Neuronal stem cell (in vitro differentiated cells): ENCODE results near the gene PSTPIP1.

Experiments used
- DNase-seq: peaks from one replicate; pipeline ENCODE4 v3.0.0-alpha.2; 2013; ENCODE audit warnings: low spot score
- H2AFZ ChIP-seq: one replicate; pipeline ENCODE4 v1.6.1; 2013; ENCODE audit warnings: mild to moderate bottlenecking, low read length, inconsistent platforms
- H2AK5ac ChIP-seq: 2 replicates; pipeline ENCODE4 v1.6.1; 2013; ENCODE audit warnings: low read depth, mild to moderate bottlenecking, inconsistent platforms, low read length, moderate library complexity, mixed read lengths
- H2BK120ac ChIP-seq: 2 replicates; pipeline ENCODE4 v1.6.1; 2013; ENCODE audit warnings: low read depth, mild to moderate bottlenecking, inconsistent platforms, low read length, moderate library complexity, mixed read lengths
- H2BK12ac ChIP-seq: one replicate; pipeline ENCODE4 v1.6.1; 2013; ENCODE audit warnings: low read length, inconsistent platforms
- H2BK15ac ChIP-seq: 2 replicates; pipeline ENCODE4 v1.6.1; 2013; ENCODE audit warnings: mild to moderate bottlenecking, low read length, inconsistent platforms, mixed read lengths
- H2BK5ac ChIP-seq: one replicate; pipeline ENCODE4 v1.6.1; 2013; ENCODE audit warnings: inconsistent platforms, mild to moderate bottlenecking, low read length, moderate library complexity
- H3K14ac ChIP-seq: one replicate; pipeline ENCODE4 v1.6.1; 2013; ENCODE audit warnings: low read length, inconsistent platforms
- H3K18ac ChIP-seq: 2 replicates; pipeline ENCODE4 v1.6.1; 2013; ENCODE audit warnings: low read length, inconsistent platforms
- H3K23ac ChIP-seq: 2 replicates; pipeline ENCODE4 v1.6.1; 2013; ENCODE audit warnings: low read depth, mild to moderate bottlenecking, mixed read lengths, low read length, inconsistent platforms; ENCODE audit not compliant: poor library complexity
- H3K27ac ChIP-seq: replicated peaks from 3 replicates; pipeline ENCODE4 v1.5.1; 2013; ENCODE audit warnings: low read length, inconsistent platforms
- H3K27me3 ChIP-seq, 3 experiments: 2 replicates each; pipeline ENCODE4 v1.6.1; 2013; ENCODE audit warnings: low read length in 3 of 3, mild to moderate bottlenecking in 2 of 3, inconsistent platforms in 1 of 3, low read depth in 1 of 3, mixed read lengths in 1 of 3, moderate library complexity in 1 of 3; ENCODE audit not compliant: control insufficient read depth in 3 of 3, insufficient read depth in 3 of 3
- H3K36me3 ChIP-seq, 2 donors: replicated peaks in 1 of 2; 2 replicates each; pipeline ENCODE4 v1.6.1; 2013; ENCODE audit warnings: low read length in 2 of 2; ENCODE audit not compliant: control insufficient read depth in 2 of 2, insufficient read depth in 2 of 2
- H3K4ac ChIP-seq: 2 replicates; pipeline ENCODE4 v1.6.1; 2013; ENCODE audit warnings: inconsistent platforms, mild to moderate bottlenecking, low read length, moderate library complexity
- H3K4me1 ChIP-seq, 2 donors: 1 replicate in 1 of 2; 2 replicates in 1 of 2; pipeline ENCODE4 v1.6.1; 2013; ENCODE audit warnings: low read length in 2 of 2, low read depth in 1 of 2; ENCODE audit not compliant: control insufficient read depth in 2 of 2, insufficient read depth in 1 of 2
- H3K4me2 ChIP-seq: one replicate; pipeline ENCODE4 v1.6.1; 2013; ENCODE audit warnings: mild to moderate bottlenecking, low read length, inconsistent platforms; ENCODE audit not compliant: insufficient read depth, poor library complexity, severe bottlenecking
- H3K4me3 ChIP-seq, 2 donors: 2 replicates each; pipeline ENCODE4 v1.5.1; 2013; ENCODE audit warnings: low read length in 2 of 2, mild to moderate bottlenecking in 2 of 2, inconsistent platforms in 1 of 2, moderate library complexity in 1 of 2
- H3K79me1 ChIP-seq: one replicate; pipeline ENCODE4 v1.6.1; 2013; ENCODE audit warnings: low read depth, mild to moderate bottlenecking, inconsistent platforms, low read length, moderate library complexity
- H3K9ac ChIP-seq: one replicate; pipeline ENCODE4 v1.6.1; 2013; ENCODE audit warnings: mild to moderate bottlenecking, low read depth, low read length, inconsistent platforms; ENCODE audit not compliant: poor library complexity
- H3K9me3 ChIP-seq, 2 donors: replicated peaks in 1 of 2; 2 replicates each; pipeline versions ENCODE3 to v1.6.1; 2013; ENCODE audit warnings: low read length in 2 of 2, mild to moderate bottlenecking in 2 of 2, inconsistent platforms in 1 of 2, low read depth in 1 of 2, mixed read lengths in 1 of 2, moderate library complexity in 1 of 2; ENCODE audit not compliant: control insufficient read depth in 2 of 2, insufficient read depth in 1 of 2
- H4K8ac ChIP-seq: one replicate; pipeline ENCODE4 v1.6.1; 2013; ENCODE audit warnings: low read depth, mild to moderate bottlenecking, inconsistent platforms, low read length, moderate library complexity
- H4K91ac ChIP-seq: one replicate; pipeline ENCODE4 v1.6.1; 2013; ENCODE audit warnings: low read length, low read depth, mild to moderate bottlenecking, inconsistent platforms; ENCODE audit not compliant: poor library complexity
- WGBS, 2 donors: extraction: QIAGEN DNeasy Blood & Tissue Kit; methylation state at CpG; one replicate each; pipeline ENCODE4 v1.1.7; 2013; ENCODE audit warnings: missing lambda C conversion rate in 2 of 2, mixed read lengths in 1 of 2; ENCODE audit not compliant: insufficient read length in 2 of 2, insufficient replicate concordance in 1 of 2; ENCODE audit errors: extremely low coverage in 2 of 2; 5-methylcytosine and 5-hydroxymethylcytosine counted together

Gene PSTPIP1

DNA sequence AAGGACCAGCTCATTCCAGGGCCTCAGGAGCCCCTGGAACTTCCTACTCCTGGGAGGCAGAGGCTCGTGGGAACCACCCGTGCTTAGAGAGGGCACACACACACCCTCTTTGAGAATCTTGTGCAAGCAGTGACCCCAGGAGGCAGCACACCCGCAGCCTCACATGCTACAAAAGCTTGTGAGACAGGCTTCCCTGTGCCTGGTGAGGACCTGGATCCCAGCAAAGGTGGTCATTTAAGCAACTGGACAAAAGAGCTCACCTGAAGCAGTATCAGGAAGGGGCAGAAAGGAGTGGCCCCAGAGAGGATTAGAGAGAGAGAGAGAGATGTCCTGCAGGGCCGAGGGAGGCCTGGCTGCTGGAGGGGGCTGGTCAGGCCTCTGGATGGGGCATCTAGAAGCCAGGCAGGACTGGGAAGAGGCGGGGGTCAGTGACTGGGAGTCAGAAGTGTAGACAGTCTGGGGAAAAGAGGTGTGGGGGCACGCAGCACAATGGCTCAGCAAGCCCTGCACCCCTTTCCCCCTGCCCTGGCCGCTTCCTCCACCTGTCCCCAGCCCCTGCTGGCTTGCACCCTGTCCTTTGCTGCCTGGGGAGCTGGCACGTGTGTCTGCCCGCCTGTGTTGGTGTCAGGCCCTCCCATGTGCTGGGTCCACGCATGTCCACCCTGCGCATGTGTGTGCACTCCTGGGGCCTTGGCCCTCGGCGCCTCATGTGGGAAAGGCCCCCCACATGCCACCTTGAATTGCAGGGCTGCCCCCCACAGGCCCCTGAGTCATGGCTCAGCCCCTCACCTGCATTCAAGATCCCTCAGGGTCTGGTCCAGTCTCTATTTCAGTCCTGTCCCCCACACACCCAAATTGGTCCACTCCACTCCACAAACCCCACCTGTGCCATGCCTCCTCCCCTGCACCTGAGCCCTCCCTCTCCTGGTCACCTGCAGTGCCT is 39.1 kb downstream of the PSTPIP1 start:
- peak overlapping the region; percentile 41 for H2AK5ac ChIP-seq
- H3K27ac ChIP-seq, result no peak overlapping the region
- no peak for DNase-seq

DNA sequence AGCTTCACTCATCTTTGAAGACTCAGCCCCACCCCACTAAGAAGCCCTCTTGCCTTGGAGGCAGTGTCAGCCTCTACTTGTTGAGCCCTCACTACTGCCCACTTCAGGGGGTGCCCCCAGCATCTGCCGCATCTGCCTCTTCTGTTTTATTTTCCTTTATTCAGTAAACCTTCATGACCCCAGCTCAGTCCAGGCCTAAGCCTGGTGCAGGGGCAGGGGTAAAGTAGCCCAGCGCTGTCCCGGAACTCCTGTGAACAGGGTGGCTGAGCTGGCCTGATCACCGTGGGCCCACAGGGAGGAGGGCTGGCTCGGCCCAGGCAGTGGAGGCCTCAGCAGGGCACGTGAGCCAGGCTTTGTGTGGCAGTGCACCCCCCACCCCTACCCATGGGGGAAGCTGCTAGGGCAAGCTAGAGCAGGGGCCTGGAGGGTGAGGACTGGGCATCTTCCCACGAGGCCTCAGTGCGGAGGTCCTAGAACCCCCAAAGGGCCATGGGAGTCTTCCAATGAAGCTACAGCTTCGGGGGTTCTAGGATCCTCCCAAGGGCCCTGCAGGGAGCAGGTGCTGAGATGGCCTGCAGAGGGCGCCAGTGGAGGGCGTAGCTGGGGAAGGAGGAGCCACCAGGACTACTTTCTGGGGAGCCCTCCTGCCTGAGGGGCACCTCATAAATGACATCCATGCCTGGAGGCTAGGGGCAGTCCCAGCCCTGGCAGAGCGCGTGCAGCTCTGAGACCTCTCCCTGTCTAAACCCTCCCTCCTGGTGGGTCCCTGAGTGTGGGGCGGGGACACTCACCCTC is 40.0 kb downstream of the PSTPIP1 start:
- no peak overlapping the region for H2BK15ac ChIP-seq
- H3K23ac ChIP-seq, result no peak overlapping the region
- peak overlapping the region; percentile 89 for H3K18ac ChIP-seq
- H3K14ac ChIP-seq, result peak overlapping the region; percentile 67
- no peak overlapping the region for H3K4me3 ChIP-seq
- H3K79me1 ChIP-seq, result peaks cover 9% of the 10 kb centered on the region
- H3K4me2 ChIP-seq, result no peak overlapping the region
- no peak for DNase-seq
- no peak overlapping the region for H2AFZ ChIP-seq
- H3K27me3 ChIP-seq, result no peaks in the 10 kb centered on the region
- H3K4me1 ChIP-seq, result peaks cover 20 to 28% of the 10 kb centered on the region in 2 donors
- H4K91ac ChIP-seq, result peak overlapping the region; percentile 65
- H2BK120ac ChIP-seq, result peak overlapping the region; percentile 4
- H3K27ac ChIP-seq, result no peak overlapping the region
- no peak overlapping the region for H2BK12ac ChIP-seq
- H3K36me3 ChIP-seq, result peaks cover 12 to 26% of the 10 kb centered on the region in 2 donors
- no peak overlapping the region for H4K8ac ChIP-seq
- peak overlapping the region; percentile 80 for H3K9ac ChIP-seq
- H3K9me3 ChIP-seq, result no peaks in the 10 kb centered on the region
- H3K4ac ChIP-seq, result peak overlapping the region; percentile 26
- no CpG with 5 or more reads among the region's 14 CpGs for WGBS, 2 donors
- H2BK5ac ChIP-seq, result no peak overlapping the region
- H2AK5ac ChIP-seq, result peak overlapping the region; percentile 33

More for the DNA sequence above, 39.1 kb downstream of the PSTPIP1 start:
- Histone ChIP-seq H3K9ac (peak overlapping the region; percentile 64), H4K8ac (no peak overlapping the region), H3K4me1 (peaks cover 21 to 28% of the 10 kb centered on the region in 2 donors), H2AFZ (no peak overlapping the region), H3K9me3 (no peaks in the 10 kb centered on the region), H3K18ac (peak overlapping the region; percentile 27), H3K27me3 (no peaks in the 10 kb centered on the region), H2BK120ac (no peak overlapping the region), H3K4ac (peak overlapping the region; percentile 26), H2BK5ac (no peak overlapping the region), H3K4me2 (no peak overlapping the region), H2BK15ac (no peak overlapping the region), H3K14ac (peak overlapping the region; percentile 26), H3K79me1 (peaks cover 9% of the 10 kb centered on the region), H3K36me3 (peaks cover 12 to 26% of the 10 kb centered on the region in 2 donors), H3K23ac (peak overlapping the region; percentile 5), H2BK12ac (peak overlapping the region; percentile 24), H4K91ac (peak overlapping the region; percentile 65), H3K4me3 (no peak overlapping the region)
- no CpG with 5 or more reads among the region's 13 CpGs for WGBS, 2 donors

GRCh38 chr15:77035584-77035983 is 40.7 kb downstream of the PSTPIP1 start:
- Histone ChIP-seq H3K9ac (no peak overlapping the region), H2BK120ac (no peak overlapping the region), H3K14ac (peak overlapping the region; percentile 6), H3K4me2 (no peak overlapping the region), H3K4me1 (peaks cover 13 to 21% of the 10 kb centered on the region in 2 donors), H2BK12ac (no peak overlapping the region), H3K9me3 (no peaks in the 10 kb centered on the region), H3K36me3 (peaks cover 12 to 26% of the 10 kb centered on the region in 2 donors), H3K23ac (peak overlapping the region; percentile 75), H3K4me3 (no peak overlapping the region), H3K27me3 (no peaks in the 10 kb centered on the region), H4K91ac (no peak overlapping the region), H3K27ac (no peak overlapping the region), H3K4ac (no peak overlapping the region), H2AK5ac (no peak overlapping the region), H2BK15ac (no peak overlapping the region), H3K18ac (peak overlapping the region; percentile 77), H2AFZ (no peak overlapping the region), H2BK5ac (no peak overlapping the region), H4K8ac (no peak overlapping the region), H3K79me1 (peaks cover 9% of the 10 kb centered on the region)
- WGBS, 2 donors, result no CpG with 5 or more reads among the region's 9 CpGs
- DNase-seq, result no peak
